MM.1S (cell line): ENCODE measurements around the gene PRKCE.

ENCODE experiments used
- DNase-seq: peaks from one replicate; pipeline ENCODE4 v3.0.0-alpha.2; 2015
- H2AFZ ChIP-seq: fragments of 300-600 bp; sonication (generic); 2 replicates; pipeline ENCODE4 v1.6.0; 2016; ENCODE audit warnings: antibody characterized with exemption, low read length
- H3F3A ChIP-seq: fragments of 300-600 bp; sonication (generic); 2 replicates; pipeline ENCODE4 v1.6.1; 2016; ENCODE audit warnings: mild to moderate bottlenecking, antibody characterized with exemption, low read length, moderate library complexity, mixed read lengths; ENCODE audit not compliant: insufficient read depth
- H3K27ac ChIP-seq: fragments of 300-600 bp; sonication (generic); 2 replicates; pipeline ENCODE4 v1.5.1; 2016; ENCODE audit warnings: mild to moderate bottlenecking, low read length
- H3K27me3 ChIP-seq: fragments of 300-600 bp; sonication (generic); replicated peaks from 2 replicates; pipeline ENCODE4 v1.6.0; 2016; ENCODE audit warnings: low read length; ENCODE audit not compliant: insufficient read depth
- H3K36me3 ChIP-seq: fragments of 300-600 bp; sonication (generic); replicated peaks from 2 replicates; pipeline ENCODE4 v1.6.1; 2016; ENCODE audit warnings: mild to moderate bottlenecking, low read length, mixed read lengths; ENCODE audit not compliant: insufficient read depth
- H3K4me1 ChIP-seq: fragments of 300-600 bp; sonication (generic); 2 replicates; pipeline ENCODE4 v1.6.1; 2016; ENCODE audit warnings: low read length, mixed read lengths
- H3K4me2 ChIP-seq: fragments of 300-600 bp; sonication (generic); 2 replicates; pipeline ENCODE4 v1.6.0; 2016; ENCODE audit warnings: low read depth, low read length
- H3K4me3 ChIP-seq: fragments of 300-600 bp; sonication (generic); 2 replicates; pipeline ENCODE4 v1.5.1; 2016; ENCODE audit warnings: low read length, mixed read lengths
- H3K79me2 ChIP-seq: fragments of 300-600 bp; sonication (generic); 2 replicates; pipeline ENCODE4 v1.6.1; 2016; ENCODE audit warnings: mixed run types, low read length, mixed read lengths
- H3K9ac ChIP-seq: fragments of 300-600 bp; sonication (generic); 2 replicates; pipeline ENCODE4 v1.6.1; 2016; ENCODE audit warnings: low read length, mixed read lengths
- H3K9me2 ChIP-seq: fragments of 300-600 bp; sonication (generic); replicated peaks from 2 replicates; pipeline ENCODE4 v1.6.1; 2016; ENCODE audit warnings: mild to moderate bottlenecking, low read length, mixed read lengths; ENCODE audit not compliant: insufficient read depth
- H3K9me3 ChIP-seq: fragments of 300-600 bp; sonication (generic); replicated peaks from 2 replicates; pipeline ENCODE4 v1.6.1; 2016; ENCODE audit warnings: mild to moderate bottlenecking, low read length, mixed read lengths; ENCODE audit not compliant: insufficient read depth
- H4K20me1 ChIP-seq: fragments of 300-600 bp; sonication (generic); 2 replicates; pipeline ENCODE4 v1.6.1; 2016; ENCODE audit warnings: mild to moderate bottlenecking, low read length, moderate library complexity, mixed read lengths; ENCODE audit not compliant: insufficient read depth
- CTCF ChIP-seq: fragments of 300-600 bp; sonication (generic); IDR thresholded peaks from 2 replicates; pipeline ENCODE4 v1.5.1; 2016; ENCODE audit warnings: antibody characterized with exemption, low read length, mixed read lengths
- EZH2 ChIP-seq: fragments of 300-600 bp; sonication (generic); optimal IDR thresholded peaks from 2 replicates; pipeline ENCODE3; 2017; ENCODE audit warnings: low read depth, mild to moderate bottlenecking, antibody characterized with exemption, low read length, mixed read lengths
- EZH2phosphoT487 ChIP-seq: fragments of 300-600 bp; sonication (generic); IDR thresholded peaks from 2 replicates; pipeline ENCODE4 v1.6.1; 2018; ENCODE audit warnings: antibody characterized with exemption, low read length

PRKCE gene

GRCh38 chr2:46118656-46119371 lies 467.3 kb downstream of the PRKCE start:
- Histone ChIP-seq H3K9me3 (no peaks in the 10 kb centered on the region), H2AFZ (no peak overlapping the region), H3F3A (no peaks in the 10 kb centered on the region), H3K36me3 (no peaks in the 10 kb centered on the region), H3K4me3 (no peak overlapping the region), H3K79me2 (no peaks in the 10 kb centered on the region), H3K27ac (no peak overlapping the region), H3K4me2 (no peak overlapping the region), H3K27me3 (no peaks in the 10 kb centered on the region), H3K9ac (no peak overlapping the region), H4K20me1 (no peaks in the 10 kb centered on the region), H3K9me2 (no peaks in the 10 kb centered on the region), H3K4me1 (no peaks in the 10 kb centered on the region)
- no peak for DNase-seq
- TF ChIP-seq CTCF (no peak), EZH2phosphoT487 (no peak), EZH2 (no peak)

- H3K27ac ChIP-seq = no peak overlapping the region
- no peak overlapping the region for H3K4me2 ChIP-seq
- H3K27me3 ChIP-seq = no peaks in the 10 kb centered on the region
- no peaks in the 10 kb centered on the region for H3F3A ChIP-seq
- no peaks in the 10 kb centered on the region for H3K79me2 ChIP-seq
- DNase-seq = no peak
- no peaks in the 10 kb centered on the region for H3K9me2 ChIP-seq
- no peaks in the 10 kb centered on the region for H3K9me3 ChIP-seq
- no peaks in the 10 kb centered on the region for H4K20me1 ChIP-seq
- H3K36me3 ChIP-seq = no peaks in the 10 kb centered on the region
- TF ChIP-seq EZH2 = no peak
- TF ChIP-seq CTCF = no peak
- no peak for TF ChIP-seq EZH2phosphoT487
- no peak overlapping the region for H3K9ac ChIP-seq
- H3K4me1 ChIP-seq = no peaks in the 10 kb centered on the region
- H2AFZ ChIP-seq = no peak overlapping the region
- no peak overlapping the region for H3K4me3 ChIP-seq
Measured at GRCh38 chr2:46119453-46119852, 468.0 kb downstream of the PRKCE start.

DNA sequence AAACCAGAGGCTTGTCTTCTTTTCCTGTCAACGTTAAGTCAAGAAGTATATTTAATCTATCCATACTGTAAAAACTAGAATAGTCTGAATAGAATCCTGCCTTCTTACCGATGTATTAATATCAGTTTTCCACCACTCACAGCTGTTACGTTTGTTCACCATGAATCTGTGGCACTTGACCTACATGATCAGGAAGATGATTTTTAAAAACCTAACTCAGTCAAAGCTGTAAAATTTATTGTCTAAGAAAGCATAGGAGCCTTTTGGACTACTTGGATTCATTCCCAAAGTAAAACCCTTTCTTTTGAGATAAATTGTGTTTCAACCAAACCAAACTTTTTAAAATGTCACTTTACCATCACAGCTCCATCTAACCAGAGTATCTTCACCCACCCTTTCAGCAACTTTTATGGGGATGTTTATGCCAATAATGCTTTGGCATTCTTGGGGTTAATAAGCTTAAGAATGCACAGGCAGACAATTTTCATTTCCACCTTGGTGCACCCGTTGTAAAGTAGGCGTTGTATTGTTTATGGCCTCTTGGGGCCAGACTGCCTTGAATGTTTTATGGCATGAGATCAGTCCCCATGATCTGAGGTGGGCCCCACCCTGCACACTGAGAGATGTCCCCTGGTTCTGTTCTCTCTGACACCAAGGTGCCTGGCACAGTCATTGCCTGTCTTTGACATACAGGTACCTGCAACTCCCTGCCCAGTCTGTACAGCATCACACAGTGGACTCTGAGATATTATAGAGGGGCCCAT lies 469.5 kb downstream of the PRKCE start:
- Histone ChIP-seq H3K27ac (no peak overlapping the region), H3K9ac (no peak overlapping the region), H3K27me3 (no peaks in the 10 kb centered on the region), H2AFZ (no peak overlapping the region), H4K20me1 (no peaks in the 10 kb centered on the region), H3K9me2 (no peaks in the 10 kb centered on the region), H3F3A (no peaks in the 10 kb centered on the region), H3K36me3 (no peaks in the 10 kb centered on the region), H3K79me2 (no peaks in the 10 kb centered on the region), H3K4me1 (no peaks in the 10 kb centered on the region), H3K4me3 (no peak overlapping the region), H3K9me3 (no peaks in the 10 kb centered on the region), H3K4me2 (no peak overlapping the region)
- DNase-seq = no peak
- TF ChIP-seq EZH2 (no peak), EZH2phosphoT487 (no peak), CTCF (no peak)
